Endothelial cell (in vitro differentiated cells): ENCODE measurements around the gene TMEM217. TPM values are rescaled to one million over a fixed set of nuclear protein-coding genes. Genes with fewer than 3 reads are reported as not detected.

Source experiments
- DNase-seq: peaks from one replicate; pipeline ENCODE4 v3.0.0; 2021; ENCODE audit warnings: low spot score
- H3K27ac Mint-ChIP-seq: one replicate; pipeline ENCODE4 v1.8.0; 2021; ENCODE audit warnings: mixed read lengths, inconsistent platforms; ENCODE audit not compliant: unreplicated experiment
- H3K27me3 Mint-ChIP-seq: one replicate; pipeline ENCODE4 v1.8.0; 2021; ENCODE audit warnings: mild to moderate bottlenecking, moderate library complexity, mixed read lengths, inconsistent platforms; ENCODE audit not compliant: unreplicated experiment
- H3K36me3 Mint-ChIP-seq: one replicate; pipeline ENCODE4 v1.8.0; 2021; ENCODE audit warnings: mild to moderate bottlenecking, low read depth, mixed read lengths, inconsistent platforms; ENCODE audit not compliant: unreplicated experiment
- H3K4me1 Mint-ChIP-seq: one replicate; pipeline ENCODE4 v1.8.0; 2021; ENCODE audit warnings: mild to moderate bottlenecking, mixed read lengths, inconsistent platforms; ENCODE audit not compliant: unreplicated experiment
- H3K4me3 Mint-ChIP-seq: one replicate; pipeline ENCODE4 v1.8.0; 2021; ENCODE audit warnings: mild to moderate bottlenecking, mixed read lengths, inconsistent platforms; ENCODE audit not compliant: unreplicated experiment
- H3K9me3 Mint-ChIP-seq: one replicate; pipeline ENCODE4 v1.8.0; 2021; ENCODE audit warnings: mixed read lengths, inconsistent platforms; ENCODE audit not compliant: unreplicated experiment
- total RNA-seq: library from RNA; stranded (reverse); fragmentation: NEBNext Ultra II Directional; extraction: Animal tissue kit (Norgen Biotek cat#: 25700); gene quantifications from one replicate; pipeline ENCODE4 v1.2.1, GENCODE V29; 2021; ENCODE audit not compliant: unreplicated experiment
- TF ChIP-seq, protein P1 (sequence below): fragments of 200-600 bp; sonication (generic); IDR thresholded peaks from one replicate; pipeline ENCODE4 v1.5.0; 2021; ENCODE audit warnings: antibody characterized with exemption; ENCODE audit not compliant: unreplicated experiment

The TMEM217 gene
- total RNA-seq, 1 donor from 2014 or later, result 5.4 TPM

DNA sequence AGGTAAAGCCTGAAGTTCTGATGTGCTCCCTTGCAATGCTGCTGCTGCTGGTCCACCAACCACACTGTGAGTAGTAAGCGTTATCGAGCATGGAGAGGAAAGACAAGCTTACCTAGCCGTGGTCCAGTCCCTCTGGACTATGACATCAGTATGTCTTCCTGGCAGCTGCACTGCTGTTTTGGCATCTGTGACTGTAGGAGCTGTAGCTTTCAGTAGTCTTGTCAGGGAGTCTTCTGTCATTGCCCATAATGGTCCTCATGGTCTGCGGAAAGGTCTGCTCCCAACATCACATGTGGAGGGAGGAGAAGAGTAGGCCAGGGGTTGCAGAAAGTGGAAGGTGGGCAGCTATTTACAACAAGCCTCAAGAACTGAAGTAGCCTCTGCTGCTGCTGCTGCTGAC is 26.8 kb upstream of the TMEM217 start:
- no peaks in the 10 kb centered on the region for H3K9me3 Mint-ChIP-seq
- TF ChIP-seq, protein P1, sequence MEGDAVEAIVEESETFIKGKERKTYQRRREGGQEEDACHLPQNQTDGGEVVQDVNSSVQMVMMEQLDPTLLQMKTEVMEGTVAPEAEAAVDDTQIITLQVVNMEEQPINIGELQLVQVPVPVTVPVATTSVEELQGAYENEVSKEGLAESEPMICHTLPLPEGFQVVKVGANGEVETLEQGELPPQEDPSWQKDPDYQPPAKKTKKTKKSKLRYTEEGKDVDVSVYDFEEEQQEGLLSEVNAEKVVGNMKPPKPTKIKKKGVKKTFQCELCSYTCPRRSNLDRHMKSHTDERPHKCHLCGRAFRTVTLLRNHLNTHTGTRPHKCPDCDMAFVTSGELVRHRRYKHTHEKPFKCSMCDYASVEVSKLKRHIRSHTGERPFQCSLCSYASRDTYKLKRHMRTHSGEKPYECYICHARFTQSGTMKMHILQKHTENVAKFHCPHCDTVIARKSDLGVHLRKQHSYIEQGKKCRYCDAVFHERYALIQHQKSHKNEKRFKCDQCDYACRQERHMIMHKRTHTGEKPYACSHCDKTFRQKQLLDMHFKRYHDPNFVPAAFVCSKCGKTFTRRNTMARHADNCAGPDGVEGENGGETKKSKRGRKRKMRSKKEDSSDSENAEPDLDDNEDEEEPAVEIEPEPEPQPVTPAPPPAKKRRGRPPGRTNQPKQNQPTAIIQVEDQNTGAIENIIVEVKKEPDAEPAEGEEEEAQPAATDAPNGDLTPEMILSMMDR, result no peak
- peaks cover 45% of the 10 kb centered on the region for H3K36me3 Mint-ChIP-seq
- peaks cover 7% of the 10 kb centered on the region for H3K4me1 Mint-ChIP-seq
- peaks cover 2% of the 10 kb centered on the region for H3K27me3 Mint-ChIP-seq
- no peak overlapping the region for H3K27ac Mint-ChIP-seq
- no peak overlapping the region for H3K4me3 Mint-ChIP-seq
- DNase-seq, result no peak

DNA sequence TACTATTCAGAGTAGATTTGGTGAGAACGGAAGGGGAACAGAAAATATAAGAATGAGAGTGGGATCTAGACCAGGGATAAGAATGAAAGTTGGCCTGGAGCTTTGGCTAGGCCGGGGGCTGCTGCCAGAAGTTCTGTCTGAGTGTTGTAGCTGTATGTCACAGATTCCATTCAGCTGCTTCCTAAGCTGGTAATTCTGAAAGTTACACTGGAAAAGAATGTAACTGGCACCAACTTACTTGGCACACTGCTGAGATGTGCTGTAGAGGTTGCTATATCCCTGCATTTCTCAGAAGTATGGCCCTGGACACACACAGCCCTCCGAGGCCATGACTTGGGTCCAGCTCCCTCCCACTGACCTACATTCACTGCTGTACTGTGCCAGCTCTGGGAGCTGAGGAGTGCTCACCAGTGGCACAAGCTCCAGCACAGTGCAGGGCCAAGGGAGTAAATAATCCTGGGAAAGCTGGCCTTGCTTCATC is 25.8 kb upstream of the TMEM217 start:
- H3K4me3 Mint-ChIP-seq, result no peak overlapping the region
- peaks cover 47% of the 10 kb centered on the region for H3K36me3 Mint-ChIP-seq
- TF ChIP-seq, protein P1, result no peak
- no peak overlapping the region for H3K27ac Mint-ChIP-seq
- H3K27me3 Mint-ChIP-seq, result peaks cover 2% of the 10 kb centered on the region
- no peak for DNase-seq
- no peaks in the 10 kb centered on the region for H3K9me3 Mint-ChIP-seq
- H3K4me1 Mint-ChIP-seq, result peaks cover 6% of the 10 kb centered on the region

DNA sequence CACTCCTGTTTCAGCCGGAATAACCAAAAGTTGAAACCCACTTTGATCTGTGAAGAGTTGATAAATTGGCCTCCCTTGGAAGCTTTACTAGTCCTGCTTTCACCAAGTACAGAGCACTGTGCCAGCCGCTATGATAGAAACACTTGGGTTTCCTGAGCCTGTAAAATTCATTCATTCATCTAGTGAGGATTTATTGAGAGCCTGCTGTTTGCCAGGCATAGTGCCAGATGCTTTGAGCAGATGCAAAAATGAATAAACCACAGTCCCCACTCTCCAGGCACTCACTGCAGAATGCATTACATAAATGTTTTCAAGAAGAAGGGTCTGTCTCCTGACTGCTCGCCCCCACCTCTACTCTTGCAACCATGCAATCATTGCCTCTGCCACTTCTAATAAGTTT is 25.3 kb upstream of the TMEM217 start:
- TF ChIP-seq, protein P1, result no peak
- H3K27me3 Mint-ChIP-seq, result peaks cover 2% of the 10 kb centered on the region
- H3K9me3 Mint-ChIP-seq, result no peaks in the 10 kb centered on the region
- H3K27ac Mint-ChIP-seq, result no peak overlapping the region
- H3K4me3 Mint-ChIP-seq, result no peak overlapping the region
- peaks cover 6% of the 10 kb centered on the region for H3K4me1 Mint-ChIP-seq
- no peak for DNase-seq
- peaks cover 47% of the 10 kb centered on the region for H3K36me3 Mint-ChIP-seq

DNA sequence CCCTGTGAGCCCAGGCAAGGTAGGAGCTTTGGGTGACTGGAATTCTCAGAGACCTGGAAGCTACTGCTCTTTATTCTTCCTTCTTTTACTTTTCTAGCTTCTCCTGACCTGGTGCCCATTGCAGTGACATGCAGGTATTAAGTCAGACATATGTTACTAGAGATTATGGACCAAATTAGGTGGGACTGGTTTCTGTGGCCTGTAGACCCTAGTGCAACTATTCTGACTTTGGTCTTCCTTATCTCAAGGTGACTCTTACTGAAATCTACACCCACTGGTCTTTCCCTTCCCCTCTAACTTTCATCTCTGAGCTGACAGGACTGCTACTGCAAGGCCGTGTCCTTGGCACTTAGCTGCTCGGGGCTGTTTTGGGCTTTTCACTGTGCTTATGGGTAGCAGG is 24.4 kb upstream of the TMEM217 start:
- Mint-ChIP-seq H3K4me3 (no peak overlapping the region), H3K9me3 (no peaks in the 10 kb centered on the region), H3K36me3 (peaks cover 42% of the 10 kb centered on the region), H3K27me3 (peaks cover 2% of the 10 kb centered on the region), H3K4me1 (peaks cover 6% of the 10 kb centered on the region), H3K27ac (no peak overlapping the region)
- DNase-seq, result no peak
- TF ChIP-seq, protein P1, result no peak

DNA sequence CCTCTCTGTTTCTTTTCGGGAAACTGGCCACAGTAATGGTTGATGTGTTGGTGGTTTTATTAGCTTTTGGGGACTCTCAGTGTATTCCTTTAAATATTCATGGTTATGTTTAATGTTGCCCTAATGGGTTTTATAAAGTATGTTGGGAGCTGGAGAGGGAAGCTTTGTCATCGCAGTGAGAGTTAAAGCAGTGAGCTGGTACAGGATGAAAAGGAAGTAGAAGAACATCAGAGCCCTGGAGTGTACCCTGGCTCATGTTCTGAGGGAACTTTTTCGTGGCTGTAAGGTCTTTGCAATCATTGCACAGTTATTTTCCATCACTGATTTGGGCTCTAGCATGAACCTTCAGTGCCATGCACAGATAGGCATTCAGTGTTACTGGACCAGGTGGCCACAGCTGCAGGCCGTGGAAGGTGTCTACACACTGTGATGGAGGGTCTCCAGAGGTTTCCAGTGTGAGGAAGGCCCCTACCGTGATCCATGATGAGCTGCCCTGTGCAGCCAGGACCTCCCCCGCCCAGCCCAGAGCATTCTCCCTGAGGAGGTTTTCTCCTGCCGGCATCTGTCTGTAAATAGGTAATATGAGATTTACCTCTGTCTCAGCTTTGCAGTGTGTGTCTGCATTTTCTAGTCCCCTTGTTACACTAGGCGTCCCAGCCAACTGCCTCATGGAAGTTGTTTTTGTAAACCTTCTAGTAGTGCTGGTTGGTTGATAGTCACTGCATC is 22.4 kb upstream of the TMEM217 start:
- peaks cover 6% of the 10 kb centered on the region for H3K4me1 Mint-ChIP-seq

More for the DNA sequence above, 22.4 kb upstream of the TMEM217 start:
- H3K4me3 Mint-ChIP-seq, result no peak overlapping the region
- H3K27me3 Mint-ChIP-seq, result peaks cover 2% of the 10 kb centered on the region
- no peak overlapping the region for H3K27ac Mint-ChIP-seq
- no peaks in the 10 kb centered on the region for H3K9me3 Mint-ChIP-seq
- TF ChIP-seq, protein P1, result no peak
- H3K36me3 Mint-ChIP-seq, result peaks cover 42% of the 10 kb centered on the region
- DNase-seq, result no peak
